Prostate gland (tissue), 2 donors: ENCODE results near the gene ADAMTSL2. TPM values are rescaled to one million over a fixed set of nuclear protein-coding genes. Genes with fewer than 3 reads are reported as not detected.

ENCODE experiments used
- DNase-seq: peaks from one replicate; pipeline ENCODE4 v3.0.0-alpha.2; 2019; ENCODE audit warnings: low spot score
- H3K27ac ChIP-seq, 2 donors: fragments of 200-600 bp; sonication (generic); 2 replicates each; pipeline ENCODE4 v1.5.1; 2017 to 2019
- H3K27me3 ChIP-seq: fragments of 200-600 bp; sonication (generic); replicated peaks from 2 replicates; pipeline ENCODE4 v1.5.1; 2019; ENCODE audit not compliant: insufficient read depth
- H3K36me3 ChIP-seq, 2 donors: fragments of 200-600 bp; sonication (generic); 1 replicate in 1 of 2; 2 replicates in 1 of 2; pipeline versions ENCODE4 v1.5.1 to v1.8.1; 2017 to 2019
- H3K4me1 ChIP-seq: fragments of 200-600 bp; sonication (generic); replicated peaks from 2 replicates; pipeline ENCODE4 v1.5.1; 2019
- H3K4me3 ChIP-seq, 2 donors: fragments of 200-600 bp; sonication (generic); 2 replicates each; pipeline ENCODE4 v1.5.1; 2017 to 2019
- H3K9me3 ChIP-seq: fragments of 200-600 bp; sonication (generic); 2 replicates; pipeline ENCODE4 v1.5.1; 2017
- POLR2A ChIP-seq: fragments of 450-650 bp; IDR thresholded peaks from one replicate; pipeline ENCODE4 v1.6.1; 2016; ENCODE audit warnings: antibody characterized with exemption, mild to moderate bottlenecking
- POLR2AphosphoS5 ChIP-seq: sonication (generic); formaldehyde crosslinking; IDR thresholded peaks from one replicate; pipeline ENCODE4 v1.6.1; 2017; ENCODE audit warnings: antibody characterized with exemption
- WGBS: methylation state at CpG from one replicate; pipeline ENCODE4 v1.1.5; 2018; 5-methylcytosine and 5-hydroxymethylcytosine counted together
- intact Hi-C: fragments of 100-400 bp; cut with DNase I; formaldehyde crosslinking; loops from one replicate; pipeline ENCODE4 v1.14.2; 2022
- total RNA-seq, 2 donors: library from RNA; depleted of rRNA; stranded (reverse); fragments of >200 nt; gene quantifications; one replicate each; pipeline ENCODE4 v1.1.0, GENCODE V29; 2016
- TF ChIP-seq, protein P1 (sequence below), 4 experiments: fragments of 200-600 bp in 2 of 4; fragments of 450-650 bp in 2 of 4; sonication (generic) in 2 of 4; IDR thresholded peaks; 1 replicate in 3 of 4; 2 replicates in 1 of 4; pipeline ENCODE4 v1.5.1; 2016 to 2019; ENCODE audit warnings: antibody characterized with exemption in 4 of 4, mild to moderate bottlenecking in 2 of 4, moderate library complexity in 2 of 4

The ADAMTSL2 gene
- total RNA-seq, 2 donors from 2014 or later, result 1.6 to 11.6 TPM

- WGBS, result 65% methylated on average over 10 of the region's 10 CpGs
- no peak for TF ChIP-seq POLR2AphosphoS5
- DNase-seq, result no peak
- intact Hi-C loops, result no loop called here
- Histone ChIP-seq H3K9me3 (no peaks in the 10 kb centered on the region), H3K36me3 (no peaks in the 10 kb centered on the region), H3K4me3 (no peak overlapping the region), H3K27me3 (peaks cover 3% of the 10 kb centered on the region), H3K27ac (no peak overlapping the region), H3K4me1 (no peaks in the 10 kb centered on the region)
Measured at GRCh38 chr9:133602277-133602676, 67.8 kb downstream of the ADAMTSL2 start.

GRCh38 chr9:133603135-133603927 is 68.8 kb downstream of the ADAMTSL2 start:
- DNase-seq, result no peak
- H3K27ac ChIP-seq, result no peak overlapping the region
- H3K27me3 ChIP-seq, result peaks cover 9% of the 10 kb centered on the region
- no peaks in the 10 kb centered on the region for H3K36me3 ChIP-seq
- no peaks in the 10 kb centered on the region for H3K9me3 ChIP-seq
- 53% methylated on average over 14 of the region's 14 CpGs for WGBS
- H3K4me1 ChIP-seq, result no peaks in the 10 kb centered on the region
- intact Hi-C loops, result no loop called here
- H3K4me3 ChIP-seq, result no peak overlapping the region
- TF ChIP-seq POLR2A (no peak), POLR2AphosphoS5 (no peak)
- TF ChIP-seq, protein P1, sequence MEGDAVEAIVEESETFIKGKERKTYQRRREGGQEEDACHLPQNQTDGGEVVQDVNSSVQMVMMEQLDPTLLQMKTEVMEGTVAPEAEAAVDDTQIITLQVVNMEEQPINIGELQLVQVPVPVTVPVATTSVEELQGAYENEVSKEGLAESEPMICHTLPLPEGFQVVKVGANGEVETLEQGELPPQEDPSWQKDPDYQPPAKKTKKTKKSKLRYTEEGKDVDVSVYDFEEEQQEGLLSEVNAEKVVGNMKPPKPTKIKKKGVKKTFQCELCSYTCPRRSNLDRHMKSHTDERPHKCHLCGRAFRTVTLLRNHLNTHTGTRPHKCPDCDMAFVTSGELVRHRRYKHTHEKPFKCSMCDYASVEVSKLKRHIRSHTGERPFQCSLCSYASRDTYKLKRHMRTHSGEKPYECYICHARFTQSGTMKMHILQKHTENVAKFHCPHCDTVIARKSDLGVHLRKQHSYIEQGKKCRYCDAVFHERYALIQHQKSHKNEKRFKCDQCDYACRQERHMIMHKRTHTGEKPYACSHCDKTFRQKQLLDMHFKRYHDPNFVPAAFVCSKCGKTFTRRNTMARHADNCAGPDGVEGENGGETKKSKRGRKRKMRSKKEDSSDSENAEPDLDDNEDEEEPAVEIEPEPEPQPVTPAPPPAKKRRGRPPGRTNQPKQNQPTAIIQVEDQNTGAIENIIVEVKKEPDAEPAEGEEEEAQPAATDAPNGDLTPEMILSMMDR (IDR thresholded peaks at IDR 0.05), result no peak

- no peaks in the 10 kb centered on the region for H3K4me1 ChIP-seq
- 60% methylated on average over 5 of the region's 5 CpGs for WGBS
- no peak overlapping the region for H3K27ac ChIP-seq
- no peak overlapping the region for H3K4me3 ChIP-seq
- TF ChIP-seq, protein P1 (IDR thresholded peaks at IDR 0.05), result peak in 1 of 4 experiments; percentile 7
- no peak for TF ChIP-seq POLR2A
- intact Hi-C loops, result no loop called here
- no peaks in the 10 kb centered on the region for H3K9me3 ChIP-seq
- DNase-seq, result no peak
- peaks cover 14% of the 10 kb centered on the region for H3K27me3 ChIP-seq
- no peaks in the 10 kb centered on the region for H3K36me3 ChIP-seq
Measured at GRCh38 chr9:133604214-133604613, 69.7 kb downstream of the ADAMTSL2 start.

- Histone ChIP-seq H3K9me3 (no peaks in the 10 kb centered on the region), H3K36me3 (no peaks in the 10 kb centered on the region), H3K27me3 (peaks cover 14% of the 10 kb centered on the region), H3K4me3 (no peak overlapping the region), H3K27ac (no peak overlapping the region), H3K4me1 (no peaks in the 10 kb centered on the region)
- WGBS, result 61% methylated on average over 14 of the region's 14 CpGs
- no peak for TF ChIP-seq POLR2AphosphoS5
- TF ChIP-seq, protein P1 (IDR thresholded peaks at IDR 0.05), result no peak
- TF ChIP-seq POLR2A, result no peak
- no peak for DNase-seq
- intact Hi-C loops, result no loop called here
Measured at GRCh38 chr9:133604856-133605255, 70.4 kb downstream of the ADAMTSL2 start.

DNA sequence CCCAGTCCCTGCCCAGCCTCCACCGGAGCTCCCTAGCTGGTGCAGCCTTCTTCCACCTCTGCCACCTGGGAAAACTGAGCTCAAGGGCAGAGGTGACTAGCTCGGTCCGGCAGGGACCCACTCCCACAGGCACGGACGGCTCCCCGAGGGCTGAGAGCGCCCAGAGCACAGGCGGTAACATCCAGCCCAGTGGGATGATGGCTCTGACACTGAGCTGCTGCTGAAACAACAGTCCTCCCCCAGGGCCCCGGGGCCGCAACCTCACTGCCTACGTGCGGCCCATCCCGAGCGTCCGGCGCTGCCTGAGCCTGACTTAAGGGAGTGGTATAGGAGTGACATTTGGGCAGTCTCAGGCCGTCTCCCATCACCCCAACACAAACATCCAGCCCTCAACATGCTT is 70.9 kb downstream of the ADAMTSL2 start:
- no peak for DNase-seq
- 93% methylated on average over 17 of the region's 17 CpGs for WGBS
- Histone ChIP-seq H3K27me3 (peaks cover 14% of the 10 kb centered on the region), H3K9me3 (no peaks in the 10 kb centered on the region), H3K36me3 (no peaks in the 10 kb centered on the region), H3K27ac (no peak overlapping the region), H3K4me1 (no peaks in the 10 kb centered on the region), H3K4me3 (no peak overlapping the region)
- intact Hi-C loops, result no loop called here
- TF ChIP-seq POLR2AphosphoS5 (no peak), POLR2A (no peak)
- TF ChIP-seq, protein P1 (IDR thresholded peaks at IDR 0.05), result no peak
